Measurements from ENCODE around the gene PITPNB. TPM values are rescaled to one million over a fixed set of nuclear protein-coding genes. Genes with fewer than 3 reads are reported as not detected.

PITPNB gene
- total RNA-seq, 1 donor from 2014 or later, result 16.8 TPM

DNA sequence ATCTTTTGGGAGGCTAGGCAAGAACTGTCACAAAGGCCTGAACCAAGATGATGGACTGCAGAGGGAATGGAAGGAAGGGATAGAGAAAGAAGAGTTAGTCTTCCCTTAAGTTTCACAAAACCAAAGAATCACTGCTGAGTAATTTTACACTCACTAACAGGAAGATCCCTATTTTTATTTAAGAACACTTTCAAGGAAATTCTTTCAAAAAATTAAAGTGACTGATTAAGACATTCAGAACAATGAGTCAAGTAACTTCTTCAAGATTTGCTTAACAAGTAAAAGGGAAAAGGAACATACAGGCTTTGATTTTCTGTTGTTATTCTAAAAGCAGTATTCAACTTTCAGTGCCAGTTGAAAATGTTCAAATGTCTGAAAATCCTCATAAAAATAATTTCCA is 3.1 kb downstream of the PITPNB start:
- Histone ChIP-seq H3K27me3 (ENCODE audit: control insufficient read depth, insufficient read depth, low read length) (no peaks in the 10 kb centered on the region), H3K36me3 (ENCODE audit: control insufficient read depth, insufficient read depth, low read length) (no peaks in the 10 kb centered on the region), H3K4me3 (ENCODE audit: low read depth, low read length) (no peak overlapping the region)
- DNase-seq (ENCODE audit: low read depth) (no peak), FAIRE-seq (no peak)
- TF ChIP-seq, protein P1, sequence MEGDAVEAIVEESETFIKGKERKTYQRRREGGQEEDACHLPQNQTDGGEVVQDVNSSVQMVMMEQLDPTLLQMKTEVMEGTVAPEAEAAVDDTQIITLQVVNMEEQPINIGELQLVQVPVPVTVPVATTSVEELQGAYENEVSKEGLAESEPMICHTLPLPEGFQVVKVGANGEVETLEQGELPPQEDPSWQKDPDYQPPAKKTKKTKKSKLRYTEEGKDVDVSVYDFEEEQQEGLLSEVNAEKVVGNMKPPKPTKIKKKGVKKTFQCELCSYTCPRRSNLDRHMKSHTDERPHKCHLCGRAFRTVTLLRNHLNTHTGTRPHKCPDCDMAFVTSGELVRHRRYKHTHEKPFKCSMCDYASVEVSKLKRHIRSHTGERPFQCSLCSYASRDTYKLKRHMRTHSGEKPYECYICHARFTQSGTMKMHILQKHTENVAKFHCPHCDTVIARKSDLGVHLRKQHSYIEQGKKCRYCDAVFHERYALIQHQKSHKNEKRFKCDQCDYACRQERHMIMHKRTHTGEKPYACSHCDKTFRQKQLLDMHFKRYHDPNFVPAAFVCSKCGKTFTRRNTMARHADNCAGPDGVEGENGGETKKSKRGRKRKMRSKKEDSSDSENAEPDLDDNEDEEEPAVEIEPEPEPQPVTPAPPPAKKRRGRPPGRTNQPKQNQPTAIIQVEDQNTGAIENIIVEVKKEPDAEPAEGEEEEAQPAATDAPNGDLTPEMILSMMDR (IDR thresholded peaks at IDR 0.05; ENCODE audit: insufficient read depth, low read length, severe bottlenecking), result no peak

DNA sequence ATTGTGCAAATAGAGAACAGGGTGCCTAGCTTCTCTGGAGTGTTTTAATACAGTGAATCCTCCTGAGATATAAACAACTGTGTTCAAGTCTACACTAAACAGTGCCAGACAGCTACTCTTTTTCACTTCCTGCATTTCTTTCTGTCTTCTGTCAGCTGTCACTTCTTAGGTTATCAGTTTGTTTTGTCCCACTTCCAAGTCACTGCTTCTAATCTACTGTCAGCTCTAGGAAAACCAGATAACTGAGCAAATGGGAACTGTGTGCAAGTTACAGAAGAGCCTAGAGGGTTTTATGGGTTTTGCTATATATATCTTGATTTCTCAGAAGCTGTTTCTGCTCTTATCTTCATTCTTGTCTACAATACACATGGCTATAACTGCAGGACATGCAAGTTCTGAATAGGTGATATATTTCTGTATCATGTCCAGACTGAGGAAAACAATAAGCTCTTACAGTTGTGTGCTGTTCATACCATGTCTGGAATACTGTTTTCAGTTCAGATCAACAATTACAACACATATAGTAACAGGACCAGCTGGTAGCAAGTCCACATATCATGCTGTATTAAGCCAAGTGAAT is 5.8 kb downstream of the PITPNB start:
- DNase-seq (ENCODE audit: low read depth) (no peak), FAIRE-seq (no peak)
- no peak overlapping the region for H3K4me3 ChIP-seq (ENCODE audit: low read depth, low read length)
- TF ChIP-seq, protein P1 (IDR thresholded peaks at IDR 0.05; ENCODE audit: insufficient read depth, low read length, severe bottlenecking), result no peak
- no peaks in the 10 kb centered on the region for H3K36me3 ChIP-seq (ENCODE audit: control insufficient read depth, insufficient read depth, low read length)
- H3K27me3 ChIP-seq (ENCODE audit: control insufficient read depth, insufficient read depth, low read length), result no peaks in the 10 kb centered on the region

DNA sequence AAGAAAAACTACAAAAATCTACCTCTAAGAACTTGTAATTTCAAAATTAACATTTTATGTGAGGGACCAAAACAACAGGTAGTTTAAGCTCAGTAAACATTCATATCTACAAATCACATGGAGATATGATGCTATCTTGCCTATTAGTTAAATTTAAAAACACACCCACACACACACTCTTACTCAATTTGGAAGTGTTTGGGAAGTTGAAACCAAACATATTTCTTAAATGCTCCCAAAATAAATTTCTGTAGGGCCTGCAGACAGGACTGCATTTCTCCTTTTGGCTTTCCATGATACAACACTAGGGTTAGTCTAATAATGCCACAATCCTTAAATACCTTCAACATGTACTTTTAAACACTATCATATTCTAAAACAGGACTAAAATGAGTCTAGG is 7.0 kb downstream of the PITPNB start:
- H3K27me3 ChIP-seq (ENCODE audit: control insufficient read depth, insufficient read depth, low read length), result no peaks in the 10 kb centered on the region
- no peak overlapping the region for H3K4me3 ChIP-seq (ENCODE audit: low read depth, low read length)
- peaks cover 2% of the 10 kb centered on the region for H3K36me3 ChIP-seq (ENCODE audit: control insufficient read depth, insufficient read depth, low read length)
- TF ChIP-seq, protein P1 (IDR thresholded peaks at IDR 0.05; ENCODE audit: insufficient read depth, low read length, severe bottlenecking), result no peak
- no peak for FAIRE-seq
- no peak for DNase-seq (ENCODE audit: low read depth)

DNA sequence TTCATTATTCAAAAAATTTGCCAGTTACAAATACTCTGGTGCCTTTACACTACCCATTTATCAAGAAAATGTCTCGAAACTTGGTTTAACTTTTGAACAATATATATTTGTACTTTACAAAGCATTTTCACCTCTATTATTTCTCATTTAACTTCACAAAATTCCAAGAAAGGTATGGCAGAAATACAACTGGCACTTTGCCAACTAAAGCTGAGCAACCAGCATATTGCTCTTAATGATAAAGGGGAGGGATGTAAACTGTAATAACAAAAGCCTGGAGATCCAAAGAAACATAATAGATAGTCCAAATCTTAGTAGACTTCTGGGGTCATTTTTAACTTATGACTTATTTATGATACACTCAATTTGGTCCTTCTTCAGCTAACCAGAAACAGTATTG is 7.7 kb downstream of the PITPNB start:
- TF ChIP-seq, protein P1 (IDR thresholded peaks at IDR 0.05; ENCODE audit: insufficient read depth, low read length, severe bottlenecking), result no peak
- Histone ChIP-seq H3K36me3 (ENCODE audit: control insufficient read depth, insufficient read depth, low read length) (peaks cover 3% of the 10 kb centered on the region), H3K4me3 (ENCODE audit: low read depth, low read length) (no peak overlapping the region), H3K27me3 (ENCODE audit: control insufficient read depth, insufficient read depth, low read length) (no peaks in the 10 kb centered on the region)
- DNase-seq (ENCODE audit: low read depth), result no peak
- no peak for FAIRE-seq

DNA sequence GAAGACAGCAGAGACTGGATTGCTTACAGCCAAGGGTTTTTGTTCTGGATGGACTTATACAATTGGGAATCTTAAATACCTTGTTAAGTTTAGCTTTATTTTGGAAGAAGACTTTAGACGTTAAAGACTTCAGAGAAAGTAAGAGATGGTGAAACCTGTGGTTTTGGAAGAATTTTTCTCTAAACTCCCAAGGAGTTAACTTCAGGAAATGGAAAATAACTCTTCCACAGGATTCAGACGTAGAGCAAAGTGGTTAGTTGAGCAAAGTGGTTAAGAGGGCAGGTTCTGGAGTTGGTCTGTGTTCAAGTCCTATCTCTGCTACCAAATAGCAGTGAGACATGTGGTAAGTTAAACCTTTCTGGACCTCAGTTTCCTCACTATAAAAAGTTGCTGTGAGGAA is 12.8 kb downstream of the PITPNB start:
- TF ChIP-seq, protein P1 (IDR thresholded peaks at IDR 0.05; ENCODE audit: insufficient read depth, low read length, severe bottlenecking), result no peak
- peaks cover 7% of the 10 kb centered on the region for H3K36me3 ChIP-seq (ENCODE audit: control insufficient read depth, insufficient read depth, low read length)
- FAIRE-seq, result no peak

DNA sequence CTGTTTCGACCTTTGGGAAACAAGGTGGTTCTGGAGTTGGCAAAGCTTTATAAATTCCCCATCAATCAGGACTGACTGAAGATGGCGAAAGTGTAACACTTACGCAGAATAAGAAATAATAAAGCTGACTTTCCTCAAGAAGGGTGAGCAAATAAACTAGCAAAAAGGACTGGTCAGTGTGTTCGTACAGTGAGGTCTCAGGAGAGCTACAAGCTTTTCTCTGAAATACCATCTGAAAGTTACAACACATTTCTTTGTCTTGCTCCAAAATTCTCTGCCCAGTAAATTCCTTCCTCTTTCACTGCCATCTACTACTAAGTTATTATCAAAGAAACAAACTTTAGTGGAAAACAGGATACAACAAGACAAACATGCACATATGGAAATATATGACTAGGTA is 13.4 kb downstream of the PITPNB start:
- Histone ChIP-seq H3K36me3 (ENCODE audit: control insufficient read depth, insufficient read depth, low read length) (peaks cover 7% of the 10 kb centered on the region), H3K4me3 (ENCODE audit: low read depth, low read length) (no peak overlapping the region), H3K27me3 (ENCODE audit: control insufficient read depth, insufficient read depth, low read length) (no peaks in the 10 kb centered on the region)
- no peak for DNase-seq (ENCODE audit: low read depth)
- TF ChIP-seq, protein P1 (IDR thresholded peaks at IDR 0.05; ENCODE audit: insufficient read depth, low read length, severe bottlenecking), result no peak
- no peak for FAIRE-seq

More for the DNA sequence above, 12.8 kb downstream of the PITPNB start:
- DNase-seq (ENCODE audit: low read depth), result no peak
- no peaks in the 10 kb centered on the region for H3K27me3 ChIP-seq (ENCODE audit: control insufficient read depth, insufficient read depth, low read length)
- no peak overlapping the region for H3K4me3 ChIP-seq (ENCODE audit: low read depth, low read length)
